Activated gamma-delta T cell treated with anti-CD3 and anti-CD28 coated beads, Interleukin-2, amount 50 U/mL, for 16 hours (primary cell): ENCODE results near the gene PTK7.
"Not testable (repeated sequence)": the region's sequence is repeated elsewhere in the genome, so short reads cannot be mapped to it uniquely, and the experiment has no call there.

Experiments
- DNase-seq: peaks from one replicate; pipeline ENCODE4 v3.0.0-alpha.2; 2020; ENCODE audit warnings: low read depth

The PTK7 gene

DNA sequence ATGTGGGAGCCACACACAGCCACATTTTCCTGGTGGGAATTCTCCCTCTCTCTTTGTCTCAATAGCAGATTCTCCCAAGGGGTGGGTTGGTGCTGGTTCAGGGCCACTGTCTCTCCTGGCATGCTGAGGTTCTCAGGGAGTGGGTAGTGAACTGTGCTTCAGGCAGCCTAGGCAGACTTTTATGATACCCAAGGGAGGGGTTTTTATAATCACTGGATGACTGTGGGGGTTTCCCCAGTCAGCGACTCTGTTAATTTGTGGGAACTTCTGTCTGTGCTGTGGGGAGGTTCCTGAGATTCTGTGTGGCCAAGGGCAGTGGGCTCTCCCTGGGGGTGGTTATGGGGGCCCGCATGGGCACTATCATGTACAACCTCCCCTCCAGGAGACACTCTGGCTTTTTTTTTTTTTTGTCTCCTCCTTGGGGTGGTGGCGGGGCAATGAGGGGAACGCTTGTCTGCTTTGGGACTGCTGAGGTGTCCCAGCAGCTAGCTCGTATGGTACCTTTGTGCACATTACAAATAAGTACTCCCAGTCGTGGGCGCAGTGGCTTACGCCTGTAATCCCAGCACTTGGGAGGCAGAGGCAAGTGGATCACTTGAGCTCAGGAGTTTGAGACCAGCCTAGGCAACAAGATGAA, 10.0 kb downstream of the PTK7 start:
- DNase-seq: no peak

DNA sequence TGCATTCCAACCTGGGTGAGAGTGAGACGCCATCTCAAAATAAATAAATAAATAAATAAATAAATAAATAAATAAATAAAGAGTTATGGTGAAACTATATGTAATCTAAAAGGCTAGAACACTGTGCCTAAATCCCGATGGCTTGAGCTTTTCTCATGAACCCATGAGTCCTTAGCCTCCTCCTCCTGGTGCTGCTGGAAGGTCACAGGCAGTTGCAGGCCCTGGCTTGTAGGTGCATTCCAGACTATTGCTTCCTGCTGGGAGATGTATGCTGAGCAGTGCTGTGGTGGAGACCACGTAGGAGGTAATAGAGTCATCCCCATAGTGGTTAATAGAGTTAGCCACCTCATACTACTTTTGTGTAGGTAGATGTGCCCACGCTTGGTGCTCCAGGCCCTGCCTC, 12.5 kb downstream of the PTK7 start:
- no peak for DNase-seq

DNA sequence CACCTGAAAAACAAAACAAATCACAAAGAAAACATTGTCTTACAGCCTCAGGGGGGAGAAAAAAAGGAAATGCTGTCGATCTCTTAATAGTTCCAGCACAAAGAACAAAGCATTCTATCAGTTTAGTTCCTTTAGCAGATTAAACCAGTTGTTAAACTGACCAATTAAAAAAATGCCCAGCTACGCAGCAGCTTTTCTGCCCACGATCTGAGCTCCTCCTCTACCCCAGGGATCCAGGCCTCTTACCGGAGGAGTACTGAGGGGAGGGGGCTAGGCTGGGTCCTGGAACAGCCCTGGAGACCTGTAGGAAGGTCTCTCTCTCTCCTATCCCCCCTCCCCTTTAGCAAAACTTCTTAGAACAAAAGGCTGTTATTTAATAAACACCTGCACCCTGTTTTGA, 13.4 kb downstream of the PTK7 start:
- DNase-seq: no peak

DNA sequence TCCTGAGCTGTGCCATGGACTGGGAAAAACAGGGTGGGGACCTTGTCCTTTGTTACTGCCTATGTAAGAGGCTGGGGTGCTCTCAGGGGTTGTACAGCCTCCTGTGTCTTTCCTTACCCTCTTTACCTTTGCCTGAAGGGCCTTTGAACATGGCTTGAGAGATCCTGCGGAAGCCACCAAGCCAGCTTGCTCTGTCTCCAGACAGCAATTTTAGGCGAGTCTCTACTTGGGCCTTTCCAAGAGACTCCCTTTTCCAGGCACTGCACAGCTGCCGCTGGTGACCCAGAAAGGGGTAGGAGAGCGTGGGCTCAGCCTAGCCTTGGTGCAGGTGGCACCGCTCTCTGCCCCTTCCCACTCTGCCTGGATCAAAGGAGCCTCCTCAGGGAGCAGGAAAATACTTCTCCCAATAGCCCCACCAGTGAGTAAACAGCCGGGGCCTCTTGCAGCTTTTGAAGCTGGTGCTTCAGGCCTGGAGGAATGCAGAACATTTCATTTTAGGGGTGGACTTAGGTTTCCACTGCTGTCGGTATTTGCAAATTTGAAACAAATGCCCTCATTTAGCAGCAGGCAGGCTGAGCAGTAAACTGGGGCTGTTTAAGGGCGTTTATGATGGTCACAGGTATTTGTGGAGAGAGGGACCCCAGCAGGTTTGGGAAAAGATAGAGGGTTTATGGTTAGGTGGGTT, 13.9 kb downstream of the PTK7 start:
- no peak for DNase-seq

DNA sequence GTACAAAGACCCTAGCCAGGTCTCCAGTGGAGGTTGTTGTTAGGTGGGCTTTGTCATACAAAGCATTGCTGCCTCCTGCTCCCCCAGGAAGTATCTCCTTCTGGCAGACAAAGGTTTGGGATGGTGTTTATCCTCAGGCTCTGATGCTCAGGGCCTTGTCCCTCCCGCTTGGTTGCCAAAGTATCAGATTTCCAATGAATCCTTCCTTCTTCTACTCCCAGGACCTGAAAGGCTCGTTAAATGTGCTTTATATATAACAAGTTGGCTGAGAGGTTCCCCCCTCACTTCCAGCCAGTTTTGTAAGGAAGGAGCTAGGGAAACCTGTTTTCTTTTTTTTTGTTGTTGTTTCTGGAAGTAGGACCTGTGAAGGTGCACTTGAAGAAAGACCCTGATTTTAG, 14.4 kb downstream of the PTK7 start:
- no peak for DNase-seq

DNA sequence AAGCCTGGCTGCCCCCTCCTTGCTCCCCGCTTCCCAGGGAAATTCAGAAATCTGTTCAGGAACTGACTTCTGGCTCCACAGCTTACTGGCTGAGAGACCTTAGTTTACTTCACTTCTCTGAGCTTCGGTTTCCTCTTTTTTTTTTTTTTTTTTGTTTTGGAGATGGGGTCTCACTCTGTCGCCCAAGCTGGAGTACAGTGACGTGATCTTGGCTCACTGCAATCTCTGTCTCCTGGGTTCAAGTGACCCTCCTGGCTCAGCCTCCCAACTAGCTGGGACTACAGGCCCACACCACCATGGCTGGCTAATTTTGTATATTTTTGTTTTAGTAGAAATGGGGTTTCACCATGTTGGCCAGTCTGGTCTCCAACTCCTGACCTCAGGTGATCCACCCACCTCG, 14.9 kb downstream of the PTK7 start:
- no peak for DNase-seq

DNA sequence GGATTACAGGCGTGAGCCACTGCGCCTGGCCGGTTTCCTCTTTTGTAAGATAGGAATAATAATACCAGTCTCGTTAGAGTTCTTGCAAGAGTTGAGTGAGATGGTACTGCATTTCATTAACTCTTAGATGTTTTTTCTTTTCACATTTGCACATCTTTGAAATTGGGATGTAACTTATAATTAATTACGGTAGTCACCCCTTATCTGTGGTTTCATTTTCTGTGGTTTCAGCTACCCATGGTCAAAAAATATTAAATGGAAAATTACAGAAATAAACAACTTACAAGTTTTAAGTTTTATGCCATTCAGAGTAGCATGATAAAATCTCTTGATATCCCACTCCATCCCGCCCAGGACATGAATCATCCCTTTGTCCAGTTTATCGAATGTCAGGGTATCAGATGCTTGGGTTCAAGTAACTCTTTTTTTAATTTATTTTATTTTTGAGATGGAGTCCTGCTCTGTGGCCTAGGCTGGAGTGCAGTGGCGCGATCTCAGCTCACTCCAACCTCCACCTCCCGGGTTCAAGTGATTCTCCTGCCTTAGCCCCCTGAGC, 15.4 kb downstream of the PTK7 start:
- DNase-seq: no peak

DNA sequence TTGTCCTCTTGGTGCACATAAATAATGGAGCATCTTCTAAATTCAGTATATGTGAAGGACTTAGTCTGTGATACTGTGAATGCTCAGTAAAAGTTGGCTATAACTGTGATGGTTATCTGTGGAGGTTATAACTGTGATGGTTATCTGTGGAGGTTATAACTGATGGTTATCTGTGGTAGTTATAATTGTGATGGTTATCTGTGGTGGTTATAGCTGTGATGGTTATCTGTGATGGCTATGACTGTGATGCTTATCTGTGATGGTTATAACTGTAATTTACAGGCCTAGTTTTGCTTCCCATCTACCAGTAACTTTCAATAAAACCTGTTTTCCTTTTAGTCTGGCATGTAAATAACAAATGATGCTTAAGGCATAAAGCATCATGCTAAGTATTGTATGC, 16.5 kb downstream of the PTK7 start:
- DNase-seq: no peak

DNA sequence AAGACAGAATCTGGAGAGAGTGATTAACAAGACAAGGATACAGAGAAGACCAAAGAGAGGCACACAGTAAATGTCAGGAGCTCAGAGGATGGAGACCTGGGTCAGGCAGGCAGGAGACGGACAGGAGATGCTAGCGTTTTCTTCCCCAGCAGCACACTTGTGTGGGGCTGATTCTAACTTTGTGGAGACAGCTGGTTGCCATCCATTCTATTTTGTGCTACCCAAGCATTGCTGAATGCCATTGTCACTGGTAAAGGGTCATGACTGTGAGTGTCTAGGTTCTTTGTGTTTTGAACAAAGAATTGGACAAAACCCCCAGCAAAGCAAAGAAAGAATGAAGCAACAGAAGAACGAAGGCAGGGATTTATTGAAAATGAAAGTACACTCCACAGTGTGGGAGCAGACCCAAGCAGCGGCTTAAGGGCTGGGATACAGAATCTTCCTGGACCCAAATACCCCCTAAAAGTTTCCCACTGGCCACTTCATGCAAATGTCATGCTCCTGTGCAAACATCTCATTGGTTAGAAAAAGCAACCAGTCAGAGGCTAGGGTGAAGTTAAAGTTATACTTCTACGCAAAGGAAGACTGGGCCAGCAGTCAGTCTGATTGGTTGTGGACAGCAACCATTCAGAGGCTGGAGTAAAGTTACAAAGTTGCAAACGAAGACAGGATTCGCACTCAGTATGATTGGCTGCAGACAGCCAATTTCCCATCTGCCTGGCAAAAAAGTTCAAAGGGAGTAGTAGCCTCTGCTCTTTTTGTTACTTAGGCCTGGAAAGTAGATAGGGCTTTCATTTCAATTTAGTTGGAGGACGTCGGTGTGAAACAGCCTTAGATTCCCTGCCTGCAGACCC, 17.5 kb downstream of the PTK7 start:
- DNase-seq: no peak

DNA sequence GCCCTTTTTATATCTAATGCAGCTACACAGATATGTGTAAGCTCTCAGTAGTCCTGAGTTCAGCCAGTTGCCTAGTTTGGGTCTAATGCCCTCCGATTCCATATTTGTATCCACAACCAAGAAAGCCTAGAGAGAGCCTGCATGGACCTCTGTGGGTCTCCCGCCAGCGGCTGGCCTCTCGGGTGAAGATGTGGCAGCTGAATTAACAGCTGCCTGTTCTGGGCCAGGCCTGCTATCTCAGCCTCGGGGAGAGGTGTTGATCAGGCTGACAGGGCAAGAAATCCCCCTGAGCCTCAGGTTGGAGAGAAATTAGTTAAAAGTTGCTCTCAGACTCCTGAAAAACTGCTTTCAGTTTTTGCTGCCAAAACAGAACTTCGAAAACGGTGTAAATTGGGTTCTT, 19.8 kb downstream of the PTK7 start:
- DNase-seq: no peak

DNA sequence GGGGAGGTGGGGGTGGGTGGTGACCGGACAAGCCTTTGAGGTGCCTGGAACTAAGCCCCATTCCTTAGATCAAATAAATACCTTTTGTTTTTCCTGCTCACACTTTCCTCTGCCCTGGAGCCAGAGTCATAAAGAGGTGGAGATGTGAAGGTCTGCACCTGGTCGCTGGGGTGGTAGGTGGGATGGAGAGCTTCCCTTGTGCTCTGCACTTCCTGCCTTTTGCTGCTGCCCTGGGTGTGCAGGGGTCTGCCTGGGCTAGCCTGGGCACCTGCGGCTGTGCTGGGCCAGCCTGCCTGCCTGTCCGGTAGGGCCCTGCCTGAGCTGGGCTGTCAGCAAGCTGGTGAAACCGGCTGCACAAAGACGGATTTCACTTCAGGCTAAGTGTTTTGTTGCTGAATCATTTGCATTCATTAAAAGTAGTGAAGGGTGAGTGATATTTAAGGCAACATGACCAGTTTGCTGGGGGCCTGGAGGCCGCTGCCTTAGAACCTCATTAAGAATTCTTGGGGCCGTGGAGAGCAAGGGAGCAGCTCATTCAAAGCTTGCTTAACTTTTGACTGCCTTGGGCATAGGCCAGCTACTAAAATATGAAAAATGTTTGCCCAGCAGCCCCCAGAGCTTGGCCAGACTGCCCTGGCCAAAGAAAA, 20.5 kb downstream of the PTK7 start:
- no peak for DNase-seq

DNA sequence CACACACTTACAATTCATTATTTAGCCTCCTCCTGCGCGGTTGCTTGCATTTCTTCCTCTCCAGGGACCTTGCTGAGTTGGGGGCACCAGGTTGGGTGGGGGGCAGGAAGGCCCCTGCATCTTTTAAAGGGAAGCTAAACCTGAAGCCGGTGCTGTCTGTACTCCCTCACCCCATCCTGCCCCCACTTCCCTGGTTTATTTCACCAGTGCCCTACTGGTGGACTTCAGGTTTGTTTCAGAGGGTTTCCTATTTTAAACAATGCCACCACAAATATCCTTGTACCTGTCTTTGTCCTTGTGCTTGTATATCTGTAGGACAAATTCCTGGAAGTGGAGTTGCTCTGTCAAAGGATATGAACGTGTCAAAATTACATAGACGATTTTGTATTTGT, 21.0 kb downstream of the PTK7 start:
- DNase-seq: no peak

DNA sequence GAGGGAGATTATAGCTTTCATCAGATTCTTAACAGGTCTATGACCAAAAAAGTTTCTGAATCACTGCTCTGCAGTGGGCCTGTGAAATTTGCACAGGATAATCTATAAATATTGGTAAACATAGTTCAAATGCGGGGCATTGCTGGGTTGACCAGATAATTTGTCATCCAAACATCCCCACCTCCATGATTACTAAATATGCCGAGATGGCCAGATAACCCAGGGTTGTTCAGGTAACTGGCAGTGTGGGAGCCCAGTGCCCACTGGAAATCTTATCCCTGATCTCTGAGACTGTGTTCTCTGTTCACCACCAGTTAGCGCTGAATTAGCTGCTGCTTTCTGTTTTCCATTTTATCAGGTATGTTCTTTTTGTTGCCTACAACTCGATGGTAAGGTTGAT, 21.4 kb downstream of the PTK7 start:
- no peak for DNase-seq

DNA sequence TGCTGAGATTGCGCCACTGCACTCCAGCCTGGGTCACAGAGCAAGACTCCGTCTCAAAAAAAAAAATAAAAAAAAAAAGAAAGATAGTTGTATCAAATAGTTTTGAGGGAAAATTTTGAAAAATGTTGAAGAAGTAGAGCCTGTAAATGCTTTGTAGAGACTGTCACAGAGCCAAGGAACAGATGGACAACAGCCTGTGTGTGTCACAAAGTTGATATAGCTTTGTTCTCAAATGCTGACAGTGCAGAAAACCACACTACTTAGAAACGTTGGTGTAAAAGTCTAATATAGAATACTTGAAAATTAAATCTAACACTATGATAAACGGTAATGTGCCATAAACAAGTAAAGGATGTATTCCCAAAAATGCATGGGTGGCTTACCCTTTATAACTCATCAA, 25.4 kb downstream of the PTK7 start:
- DNase-seq: no peak

DNA sequence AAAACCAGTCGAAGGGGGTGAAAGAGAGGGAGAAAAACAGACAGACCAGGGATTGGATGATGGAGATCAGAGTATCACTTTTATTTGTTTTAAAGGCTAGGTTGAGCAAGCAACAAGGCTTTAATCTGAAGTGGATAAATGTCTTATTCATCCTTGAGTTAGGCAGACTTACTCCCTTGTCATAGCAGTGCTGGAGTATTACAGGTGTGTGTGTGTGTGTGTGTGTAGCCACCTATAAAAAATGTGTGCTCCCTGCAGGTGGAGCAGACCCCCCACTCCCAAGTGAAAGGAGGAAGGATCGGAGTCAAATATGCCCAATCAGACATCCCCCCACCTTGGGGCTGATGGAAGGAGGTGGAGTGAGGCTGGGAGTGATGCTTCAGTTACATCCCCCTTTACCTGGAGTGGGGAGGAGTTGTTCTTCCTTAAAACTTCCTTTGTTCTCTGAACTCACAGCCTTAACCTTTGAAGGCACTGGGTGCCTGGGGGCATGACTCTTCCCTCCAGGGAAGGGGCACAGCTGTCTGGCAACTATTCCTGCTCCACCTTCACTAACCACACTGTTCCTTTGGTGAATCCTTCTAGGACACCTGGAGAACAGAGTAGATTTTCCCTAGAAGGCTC, 27.3 kb downstream of the PTK7 start:
- no peak for DNase-seq

DNA sequence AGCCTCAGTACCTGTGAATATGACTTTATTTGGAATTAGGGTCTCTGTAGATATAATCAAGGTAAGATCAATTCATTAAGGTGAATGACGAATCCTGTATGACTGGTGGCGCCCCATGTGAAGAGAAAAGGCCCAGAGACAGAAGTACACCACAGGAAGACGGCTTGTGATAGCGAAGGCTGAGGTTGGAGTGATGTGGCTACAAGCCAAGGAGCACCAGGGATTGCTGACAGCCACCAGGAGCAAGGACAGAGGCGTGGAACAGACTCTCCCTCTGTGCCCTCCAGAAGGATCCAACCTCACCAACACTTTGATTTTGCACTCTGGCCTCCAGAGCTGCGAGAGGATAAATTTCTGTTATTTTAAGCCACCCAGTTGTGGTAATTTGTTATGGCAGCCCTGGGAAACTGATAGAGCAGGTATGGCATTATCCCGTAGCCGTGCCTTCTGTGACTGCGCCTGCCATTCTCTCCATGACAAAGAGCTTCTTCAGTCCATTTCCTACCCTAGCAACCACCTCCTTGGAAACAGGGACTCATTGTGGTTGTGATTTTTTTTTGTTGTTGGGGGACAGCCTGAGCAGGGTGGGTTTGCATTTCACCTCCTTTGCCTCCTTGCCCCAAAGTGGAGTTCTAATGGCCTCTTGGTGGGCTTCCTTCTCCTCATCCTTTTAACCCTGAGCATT, 29.6 kb downstream of the PTK7 start:
- no peak for DNase-seq

DNA sequence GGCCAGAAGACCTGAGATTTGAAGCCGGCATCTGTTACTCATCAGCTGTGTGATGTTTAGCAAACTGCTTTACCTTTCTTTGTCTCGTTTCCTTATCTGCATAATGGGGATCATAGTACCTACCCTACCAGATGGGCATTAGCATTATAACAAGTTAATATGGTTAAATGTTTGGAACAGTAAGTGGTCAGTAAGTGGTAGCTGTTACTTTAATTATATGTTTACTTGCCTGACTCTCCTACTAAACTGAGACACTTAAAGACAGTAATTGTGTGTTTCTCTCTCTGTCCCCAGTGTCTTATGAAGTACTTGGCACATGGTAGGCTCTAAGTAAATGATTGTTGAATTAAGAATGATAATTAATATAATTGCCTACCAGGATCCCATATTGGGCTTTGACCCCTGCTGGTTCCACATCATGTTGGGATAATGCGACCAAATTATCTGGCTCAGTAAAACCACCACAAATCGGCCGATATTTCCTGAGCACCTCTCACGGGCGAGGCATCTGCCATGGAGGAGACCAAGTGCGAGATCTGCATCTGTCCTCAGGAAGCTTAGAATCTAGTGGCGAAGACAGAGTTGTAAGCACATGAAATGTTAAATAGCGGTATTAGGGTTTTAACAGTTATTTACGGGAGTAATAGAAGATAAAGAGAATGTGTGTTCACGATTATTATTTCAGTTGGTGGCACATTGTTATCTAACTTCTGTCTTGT, 31.4 kb downstream of the PTK7 start:
- no peak for DNase-seq

DNA sequence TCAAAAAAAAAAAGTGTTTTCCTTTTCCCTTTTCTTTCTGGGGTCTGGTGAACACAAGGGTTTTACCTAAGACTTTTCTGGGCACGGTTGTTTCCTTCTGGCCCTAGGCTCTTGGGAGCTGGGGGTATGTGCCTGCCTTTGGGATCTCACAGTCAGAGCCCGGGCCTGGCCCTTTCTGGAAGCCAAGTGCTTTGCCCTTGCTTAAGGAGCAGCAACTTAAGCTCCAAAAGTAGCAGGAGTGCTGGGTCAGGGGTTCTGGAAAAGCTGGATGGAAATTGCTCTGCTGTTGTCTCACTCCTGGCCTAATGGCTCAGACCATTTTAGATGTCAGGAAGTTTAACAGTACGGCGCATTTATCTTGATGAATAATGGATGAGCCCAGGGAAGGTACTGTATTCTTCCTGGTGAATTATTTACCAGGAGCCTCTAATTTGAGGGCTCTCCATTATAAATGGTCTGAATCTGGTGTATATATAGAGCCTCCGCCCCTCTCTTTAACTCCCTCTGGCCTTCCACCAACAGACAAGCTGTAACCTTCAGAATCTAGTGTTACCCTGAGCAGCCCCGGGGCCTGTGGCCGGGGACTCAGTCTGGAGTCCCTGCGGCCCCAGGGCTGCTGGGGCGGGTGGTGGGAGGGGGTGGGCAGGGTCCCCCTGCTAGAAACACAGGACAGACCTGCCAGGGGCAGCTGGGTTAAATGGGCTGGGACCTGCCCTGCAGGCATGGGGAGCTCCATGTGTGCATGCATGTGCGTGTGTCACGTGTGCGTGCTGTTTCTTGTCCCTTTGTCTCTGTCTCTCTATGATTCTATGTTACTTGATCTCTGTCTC, 37.5 kb downstream of the PTK7 start:
- no peak for DNase-seq

DNA sequence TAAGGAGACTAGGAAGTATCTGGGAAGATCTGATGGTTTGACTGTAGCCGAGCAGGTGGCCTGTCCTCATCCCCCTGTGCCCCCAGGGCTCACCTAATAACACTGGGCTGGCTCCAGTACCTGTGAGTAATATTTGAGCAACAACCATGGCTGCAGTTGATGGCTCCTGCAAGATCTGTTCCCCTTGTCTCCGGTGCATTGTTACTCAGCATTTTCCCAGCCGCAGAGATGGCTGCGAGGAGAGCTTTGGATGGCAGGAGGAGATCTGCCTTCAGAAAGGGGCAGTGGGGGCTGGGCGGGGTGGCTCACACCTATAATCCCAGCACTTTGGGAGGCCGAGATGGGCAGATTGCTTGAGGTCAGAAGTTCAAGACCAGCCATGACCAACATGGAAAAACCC, 39.3 kb downstream of the PTK7 start:
- DNase-seq: no peak

DNA sequence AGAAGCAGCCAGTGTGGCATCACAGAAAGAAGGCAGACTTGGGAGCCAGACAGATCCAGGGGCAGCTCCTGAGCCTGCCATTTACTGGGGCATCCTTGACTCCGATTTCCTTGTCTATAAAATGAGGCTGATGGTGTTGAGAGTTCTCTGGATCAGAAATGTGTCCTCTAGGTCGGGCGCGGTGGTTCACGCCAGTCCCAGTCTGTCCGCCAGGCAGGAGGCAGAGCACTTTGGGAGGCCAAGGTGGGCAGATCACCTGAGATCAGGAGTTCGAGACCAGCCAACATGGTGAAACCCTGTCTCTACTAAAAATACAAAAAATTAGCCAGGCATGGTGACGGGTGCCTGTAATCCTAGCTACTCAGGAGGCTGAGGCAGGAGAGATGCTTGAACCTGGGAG, 41.4 kb downstream of the PTK7 start:
- not testable (repeated sequence) for DNase-seq
